HCT116 (cell line): ENCODE data around the gene FADD. TPM values are rescaled to one million over a fixed set of nuclear protein-coding genes. Genes with fewer than 3 reads are reported as not detected.

Experiments
- ATAC-seq: fragments of 200-7000 bp; cut with Tn5 transposase; 2 replicates; pipeline ENCODE4 v1.9.1; 2020; ENCODE audit warnings: mild to moderate bottlenecking, moderate library complexity
- BruUV-seq: library from RNA; stranded (reverse); fragments of 400-500 nt; replicated peaks from 2 replicates; lab custom pipeline; 2021; lab: Mats Ljungman, UMichigan
- CTCF ChIA-PET: fragments of 300-600 bp; sonication (Branson Sonifier 250); formaldehyde crosslinking; loops from one replicate; lab custom pipeline; 2021; ENCODE audit warnings: antibody characterized with exemption; lab: Charles Lee
- POLR2A ChIA-PET: fragments of 300-600, 350-600 bp; sonication (Branson Sonifier 250); formaldehyde crosslinking; loops from one replicate; lab custom pipeline; 2021; ENCODE audit warnings: antibody characterized with exemption; lab: Charles Lee
- RAD21 ChIA-PET, 2 experiments: fragments of 300-600 bp; sonication (Branson Sonifier 250); formaldehyde crosslinking; loops; one replicate each; lab custom pipeline; 2023; ENCODE audit warnings: low total read pairs in 2 of 2; ENCODE audit not compliant: uncharacterized antibody in 2 of 2, unreplicated experiment in 2 of 2, low non-redundant PET in 1 of 2; lab: Charles Lee
- DNase-seq: peaks from one replicate; pipeline ENCODE4 v3.0.0-alpha.2; 2010; ENCODE audit warnings: low read depth, low spot score
- H2AFZ ChIP-seq: fragments of 200-600 bp; shearing (Covaris generic), sonication (generic); 2 replicates; pipeline ENCODE4 v1.6.1; 2017; ENCODE audit warnings: low read depth, mixed run types, mixed read lengths, antibody characterized with exemption, low read length; ENCODE audit not compliant: poor library complexity, severe bottlenecking
- H3K27ac ChIP-seq: 2 replicates; pipeline ENCODE4 v1.5.1; 2012; ENCODE audit warnings: low read depth, low read length
- H3K27me3 ChIP-seq: fragments of 200-600 bp; sonication (generic); 2 replicates; pipeline ENCODE4 v1.6.1; 2016; ENCODE audit warnings: mixed run types, low read length, mixed read lengths; ENCODE audit not compliant: insufficient read depth
- H3K36me3 ChIP-seq, 2 experiments: fragments of 200-500 bp in 1 of 2; fragments of 200-600 bp in 1 of 2; sonication (Bioruptor generic) in 1 of 2; sonication (generic) in 1 of 2; 2 replicates each; pipeline versions ENCODE4 v1.5.1 to v1.6.1; 2014 to 2016; ENCODE audit warnings: low read length in 2 of 2, inconsistent platforms in 1 of 2, mixed read lengths in 1 of 2, mixed run types in 1 of 2; ENCODE audit not compliant: insufficient read depth in 2 of 2, control insufficient read depth in 1 of 2
- H3K4me1 ChIP-seq, 2 experiments: fragments of 200-600 bp in 1 of 2; sonication (generic) in 1 of 2; 2 replicates each; pipeline versions ENCODE4 v1.5.1 to v1.6.1; 2012 to 2017; ENCODE audit warnings: low read length in 2 of 2, inconsistent platforms in 1 of 2, mild to moderate bottlenecking in 1 of 2, mixed read lengths in 1 of 2, mixed run types in 1 of 2, moderate library complexity in 1 of 2; ENCODE audit not compliant: insufficient read depth in 2 of 2, control insufficient read depth in 1 of 2
- H3K4me2 ChIP-seq: fragments of 200-600 bp; sonication (generic); 2 replicates; pipeline ENCODE4 v1.6.1; 2017; ENCODE audit warnings: mixed run types, low read length, mixed read lengths
- H3K4me3 ChIP-seq, 2 experiments: fragments of 200-600 bp in 1 of 2; sonication (generic) in 1 of 2; replicated peaks in 1 of 2; 2 replicates each; pipeline ENCODE4 v1.5.1; 2011 to 2016; ENCODE audit warnings: low read length in 2 of 2, control low read depth in 1 of 2, low read depth in 1 of 2, mild to moderate bottlenecking in 1 of 2, mixed read lengths in 1 of 2, mixed run types in 1 of 2
- H3K79me2 ChIP-seq: fragments of 200-600 bp; sonication (generic); 2 replicates; pipeline ENCODE4 v1.6.1; 2017; ENCODE audit warnings: mild to moderate bottlenecking, mixed run types, low read length, moderate library complexity, mixed read lengths; ENCODE audit not compliant: insufficient read depth
- H3K9ac ChIP-seq: fragments of 200-600 bp; sonication (generic); 2 replicates; pipeline ENCODE4 v1.6.1; 2016; ENCODE audit warnings: low read length, mixed read lengths
- H3K9me2 ChIP-seq: fragments of 200-600 bp; sonication (generic), shearing (Covaris generic); 2 replicates; pipeline ENCODE4 v1.6.1; 2017; ENCODE audit warnings: mixed run types, mild to moderate bottlenecking, moderate library complexity; ENCODE audit not compliant: insufficient read depth
- H3K9me3 ChIP-seq, 2 experiments: fragments of 200-500 bp in 1 of 2; fragments of 200-600 bp in 1 of 2; sonication (Bioruptor generic) in 1 of 2; sonication (generic) in 1 of 2; 2 replicates each; pipeline ENCODE4 v1.6.1; 2014 to 2017; ENCODE audit warnings: low read length in 2 of 2, mixed read lengths in 2 of 2, inconsistent platforms in 1 of 2, low read depth in 1 of 2, mild to moderate bottlenecking in 1 of 2, mixed run types in 1 of 2, moderate library complexity in 1 of 2; ENCODE audit not compliant: control insufficient read depth in 1 of 2, insufficient read depth in 1 of 2
- H4K20me1 ChIP-seq: fragments of 200-600 bp; sonication (generic), shearing (Covaris generic); 2 replicates; pipeline ENCODE4 v1.6.1; 2017; ENCODE audit warnings: mixed run types, mild to moderate bottlenecking, moderate library complexity; ENCODE audit not compliant: insufficient read depth
- ATF3 ChIP-seq: IDR thresholded peaks from 2 replicates; pipeline ENCODE4 v1.6.1; 2012
- CBX3 ChIP-seq: IDR thresholded peaks from 2 replicates; pipeline ENCODE4 v1.6.1; 2012; ENCODE audit warnings: low read depth
- CEBPB ChIP-seq: IDR thresholded peaks from 2 replicates; pipeline ENCODE4 v1.6.1; 2012; ENCODE audit warnings: low read depth
- CTCF ChIP-seq, 3 experiments: fragments of 200-600 bp in 1 of 3; sonication (generic) in 1 of 3; IDR thresholded peaks in 2 of 3; conservative IDR thresholded peaks in 1 of 3; 2 replicates each; pipeline ENCODE4 v1.5.1; 2012 to 2017; ENCODE audit warnings: low read depth in 2 of 3, low read length in 2 of 3, antibody characterized with exemption in 1 of 3, borderline replicate concordance in 1 of 3, control low read depth in 1 of 3, mild to moderate bottlenecking in 1 of 3, mixed read lengths in 1 of 3, mixed run types in 1 of 3, moderate library complexity in 1 of 3; ENCODE audit not compliant: insufficient read depth in 1 of 3
- EGR1 ChIP-seq: IDR thresholded peaks from 2 replicates; pipeline ENCODE4 v1.6.1; 2012; ENCODE audit warnings: low read depth
- EZH2 ChIP-seq: fragments of 200-600 bp; sonication (generic); IDR thresholded peaks from 2 replicates; pipeline ENCODE4 v1.6.1; 2017; ENCODE audit warnings: antibody characterized with exemption, mixed run types
- FOSL1 ChIP-seq: IDR thresholded peaks from 2 replicates; pipeline ENCODE4 v1.6.1; 2012; ENCODE audit warnings: low read depth
- MAX ChIP-seq: IDR thresholded peaks from 2 replicates; pipeline ENCODE4 v1.6.1; 2012
- POLR2A ChIP-seq: IDR thresholded peaks from 2 replicates; pipeline ENCODE4 v1.7.0; 2011; ENCODE audit warnings: borderline replicate concordance; ENCODE audit not compliant: insufficient read depth, insufficient read length; ENCODE audit errors: extremely low read depth
- POLR2AphosphoS5 ChIP-seq: IDR thresholded peaks from 2 replicates; pipeline ENCODE4 v1.6.1; 2011; ENCODE audit warnings: mild to moderate bottlenecking, low read depth, low read length, moderate library complexity
- TCF7L2 ChIP-seq: IDR thresholded peaks from 2 replicates; pipeline ENCODE4 v1.7.0; 2011; ENCODE audit warnings: borderline replicate concordance, inconsistent platforms; ENCODE audit not compliant: insufficient read depth, insufficient read length; ENCODE audit errors: extremely low read depth
- YY1 ChIP-seq: IDR thresholded peaks from 2 replicates; pipeline ENCODE4 v1.6.1; 2011; ENCODE audit warnings: low read length, low read depth, moderate library complexity, mild to moderate bottlenecking; ENCODE audit not compliant: insufficient replicate concordance; ENCODE audit errors: extremely low read depth
- ZFX ChIP-seq: fragments of 450-650 bp; IDR thresholded peaks from 2 replicates; pipeline ENCODE4 v1.6.1; 2017
- ZNF274 ChIP-seq: fragments of 200-500 bp; sonication (Bioruptor generic); IDR thresholded peaks from 2 replicates; pipeline ENCODE4 v1.6.1; 2014; ENCODE audit warnings: mild to moderate bottlenecking, low read depth, low read length, inconsistent platforms
- intact Hi-C: fragments of 100-400 bp; cut with micrococcal nuclease; formaldehyde crosslinking; loops from 2 replicates; pipeline ENCODE4 v1.10.0; 2022
- total RNA-seq: library from RNA; stranded (reverse); gene quantifications from one replicate; pipeline ENCODE4 v1.2.1, GENCODE V29; 2021; ENCODE audit not compliant: unreplicated experiment

FADD gene
- total RNA-seq, 1 experiment from 2014 or later: 26.7 TPM

- H3K27ac ChIP-seq: no peak overlapping the region
- H2AFZ ChIP-seq: no peak overlapping the region
- no peaks in the 10 kb centered on the region for H4K20me1 ChIP-seq
- TF ChIP-seq EGR1 (no peak), EZH2 (no peak), CTCF (IDR thresholded peaks at IDR 0.05 in 2 of 3, conservative IDR thresholded peaks at IDR 0.05 in 1 of 3; ENCODE audit: borderline replicate concordance in 1 of 3, insufficient read depth in 1 of 3, low read depth in 2 of 3, low read length in 2 of 3) (no peak), MAX (no peak), CBX3 (no peak), TCF7L2 (no peak), POLR2AphosphoS5 (no peak), FOSL1 (no peak), ATF3 (no peak), CEBPB (no peak), ZFX (no peak), ZNF274 (no peak), YY1 (no peak), POLR2A (no peak)
- H3K4me3 ChIP-seq: no peak overlapping the region
- no peak for ATAC-seq
- intact Hi-C loops: no loop called here
- no peaks in the 10 kb centered on the region for H3K27me3 ChIP-seq
- H3K9me2 ChIP-seq: no peaks in the 10 kb centered on the region
- BruUV-seq: no TSS peak
- peaks cover 0 to 3% of the 10 kb centered on the region in 2 experiments; a peak in 1 of 4 replicates for H3K36me3 ChIP-seq
- DNase-seq: no peak
- RAD21 ChIA-PET: no interaction called here
- no peak overlapping the region for H3K9ac ChIP-seq
- H3K79me2 ChIP-seq: no peaks in the 10 kb centered on the region
- POLR2A ChIA-PET: interaction anchor here (1.1 kb wide), 1 partner anchor 15 kb away, joined by 3 read pairs; no protein-coding TSS in a partner anchor
- H3K4me2 ChIP-seq: no peak overlapping the region
- no peaks in the 10 kb centered on the region for H3K9me3 ChIP-seq
- H3K4me1 ChIP-seq: no peaks in the 10 kb centered on the region
- CTCF ChIA-PET: interaction anchor here (0.6 to 1.5 kb wide), 3 partner anchors 15 to 259 kb away, joined by 3 to 4 read pairs (median 3); no protein-coding TSS in a partner anchor
Measured at GRCh38 chr11:70175236-70175698, 27.8 kb upstream of the FADD start.
